GM18517 (cell line): ENCODE results near the gene DTNB.
A peak's percentile ranks its signal among the peaks of the same experiment; 100 is the strongest.
"Not testable (repeated sequence)": the region's sequence is repeated elsewhere in the genome, so short reads cannot be mapped to it uniquely, and the experiment has no call there.

Experiments used
- ATAC-seq: cut with Tn5 transposase; IDR thresholded peaks from one replicate; pipeline ENCODE4 v1.9.1; 2021; ENCODE audit warnings: mild to moderate bottlenecking, moderate library complexity; ENCODE audit not compliant: unreplicated experiment

Gene DTNB

DNA sequence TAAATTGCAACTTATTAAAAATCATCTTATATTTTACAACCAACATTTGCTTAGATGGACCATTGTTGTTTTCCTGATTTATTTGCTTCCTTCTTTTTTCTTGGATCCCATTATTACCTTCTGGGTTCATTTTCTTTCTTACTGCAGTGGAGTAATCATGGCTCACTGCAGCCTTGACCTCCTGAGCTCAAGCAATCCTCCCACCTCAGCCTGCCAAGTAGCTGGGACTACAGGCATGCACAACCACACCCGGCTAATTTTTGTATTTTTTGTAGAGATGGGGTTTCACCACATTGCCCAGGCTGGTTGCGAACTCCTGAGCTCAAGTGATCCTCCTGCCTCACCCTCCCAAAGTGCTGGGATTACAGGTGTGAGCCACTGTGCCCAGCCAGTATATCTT lies 123.8 kb downstream of the DTNB start:
- ATAC-seq, result not testable (repeated sequence)

DNA sequence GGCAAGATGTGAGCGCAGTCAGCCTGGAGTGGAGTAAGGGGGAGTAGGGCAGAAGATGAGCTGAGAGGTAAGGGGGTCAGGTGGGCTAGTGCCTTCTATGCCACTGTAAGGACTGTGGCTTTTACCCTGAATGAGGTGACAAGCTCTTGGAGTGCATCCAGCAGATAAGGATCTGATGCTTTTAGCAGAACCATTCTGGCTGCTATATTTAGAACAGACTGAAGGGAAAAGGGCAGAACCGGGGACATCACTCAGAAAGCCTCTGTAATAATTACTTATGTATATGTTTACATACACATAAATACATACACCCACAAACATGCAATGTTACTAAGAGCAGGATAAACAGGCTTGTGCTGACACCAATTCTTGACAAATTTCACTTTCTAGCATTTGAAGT lies 124.8 kb downstream of the DTNB start:
- ATAC-seq, result no peak

DNA sequence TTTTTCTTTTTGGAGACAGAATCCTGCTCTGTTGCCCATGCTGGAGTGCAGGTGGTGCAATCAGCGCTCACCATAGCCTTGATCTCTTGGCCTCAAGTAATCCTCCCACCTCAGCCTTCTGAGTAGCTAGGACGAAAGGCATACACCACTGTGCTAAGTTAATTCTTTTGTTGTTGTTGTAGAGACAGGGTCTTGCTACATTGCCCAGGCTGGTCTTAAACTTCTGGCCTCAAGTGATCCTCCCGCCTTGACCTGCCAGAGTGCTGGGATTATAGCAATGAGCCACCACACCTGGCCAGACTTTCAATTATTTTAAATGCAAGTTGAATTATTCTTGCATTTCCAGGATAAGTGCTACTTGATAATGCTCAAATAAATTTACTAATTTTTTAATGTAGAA lies 126.5 kb downstream of the DTNB start:
- no peak for ATAC-seq

DNA sequence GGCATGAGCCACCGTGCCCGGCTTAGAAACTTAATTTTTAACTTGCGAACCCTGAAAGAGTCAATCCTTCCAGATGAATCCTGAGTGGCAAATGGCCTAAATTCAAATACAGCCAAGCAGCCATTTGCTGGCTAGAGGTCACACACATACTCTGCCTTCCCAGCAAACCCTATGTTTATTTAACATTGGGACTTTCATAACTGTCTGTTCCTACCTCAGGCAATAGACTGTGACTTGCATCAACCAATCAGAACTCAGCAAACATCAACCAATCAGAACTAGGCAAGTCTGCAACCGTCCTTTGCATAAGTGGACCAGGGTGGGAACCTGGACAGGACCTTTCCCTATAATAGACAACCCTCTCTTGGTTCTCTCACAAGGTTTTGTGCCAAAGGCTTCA lies 127.5 kb downstream of the DTNB start:
- ATAC-seq, result no peak

DNA sequence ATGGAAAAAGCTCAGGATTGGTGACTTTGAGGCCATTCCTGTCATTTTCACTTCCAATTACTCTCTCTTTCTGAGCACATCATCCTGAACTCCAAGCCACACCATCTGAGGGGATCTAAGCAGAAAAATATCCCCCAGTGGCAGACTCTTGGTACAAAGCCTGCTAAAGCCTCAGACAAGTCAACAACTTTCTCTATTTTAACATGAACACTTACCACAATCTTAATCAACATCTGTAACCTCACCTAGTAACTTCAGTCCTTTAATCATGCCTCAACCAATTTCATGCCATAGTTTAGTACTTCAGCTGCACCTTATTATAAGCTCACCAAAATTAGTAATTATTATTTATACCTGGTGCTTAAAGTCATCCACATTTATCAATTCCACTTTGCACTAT lies 128.9 kb downstream of the DTNB start:
- no peak for ATAC-seq

DNA sequence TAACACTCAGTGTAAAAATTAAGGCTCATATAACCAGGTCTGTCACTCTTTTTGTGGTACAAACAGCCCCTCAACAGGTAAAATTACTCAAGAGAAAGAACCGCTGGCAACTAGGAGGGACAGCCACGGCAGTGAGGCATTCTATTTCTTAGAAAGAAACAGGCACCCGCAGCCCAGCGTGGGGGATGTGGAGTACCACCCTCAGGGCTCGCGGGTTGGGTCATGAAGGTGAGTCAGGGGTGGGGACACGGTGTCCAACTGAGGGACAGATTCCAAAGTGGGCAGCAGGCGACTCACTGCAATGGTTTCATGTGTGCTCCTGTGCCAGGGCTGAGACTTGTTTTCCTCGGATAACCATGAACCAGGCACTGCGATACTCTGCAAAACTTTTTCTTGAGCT lies 129.4 kb downstream of the DTNB start:
- no peak for ATAC-seq

DNA sequence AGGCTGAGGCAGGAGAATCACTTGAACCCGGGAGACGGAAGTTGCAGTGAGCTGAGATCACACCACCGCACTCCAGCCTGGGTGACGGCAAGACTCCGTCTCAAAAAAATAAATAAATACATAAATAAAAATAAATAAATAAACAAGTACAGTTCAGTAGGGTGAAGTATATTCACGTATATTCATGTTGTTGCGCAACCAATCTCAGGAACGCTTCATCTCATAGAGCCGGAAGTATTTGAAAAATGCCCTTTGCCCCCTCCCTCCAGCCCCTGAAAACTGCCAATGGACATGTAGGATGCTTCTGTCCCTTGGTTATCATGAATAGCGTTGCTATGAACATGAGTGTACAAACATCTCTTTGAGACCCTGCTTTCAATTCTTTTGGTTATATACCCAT lies 132.0 kb downstream of the DTNB start:
- ATAC-seq, result no peak

DNA sequence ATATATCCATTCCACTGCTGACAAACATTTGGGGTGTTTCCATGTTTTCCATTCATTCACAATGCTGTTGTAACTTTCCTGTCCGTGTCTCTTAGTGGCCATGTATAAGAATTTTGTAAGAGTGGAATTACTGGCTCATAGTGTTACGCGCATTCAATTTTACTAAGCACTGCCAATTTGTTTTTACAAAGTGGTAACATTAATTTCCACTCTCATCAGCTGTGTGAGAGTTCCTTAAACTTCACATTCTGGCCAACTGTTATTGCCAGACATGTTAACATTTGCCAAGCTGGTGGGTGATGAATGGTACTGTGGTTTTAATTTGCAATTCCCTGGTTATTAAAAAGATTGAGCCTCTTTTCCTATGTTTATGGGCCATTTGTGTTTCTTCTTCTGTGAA lies 134.2 kb downstream of the DTNB start:
- ATAC-seq, result no peak

DNA sequence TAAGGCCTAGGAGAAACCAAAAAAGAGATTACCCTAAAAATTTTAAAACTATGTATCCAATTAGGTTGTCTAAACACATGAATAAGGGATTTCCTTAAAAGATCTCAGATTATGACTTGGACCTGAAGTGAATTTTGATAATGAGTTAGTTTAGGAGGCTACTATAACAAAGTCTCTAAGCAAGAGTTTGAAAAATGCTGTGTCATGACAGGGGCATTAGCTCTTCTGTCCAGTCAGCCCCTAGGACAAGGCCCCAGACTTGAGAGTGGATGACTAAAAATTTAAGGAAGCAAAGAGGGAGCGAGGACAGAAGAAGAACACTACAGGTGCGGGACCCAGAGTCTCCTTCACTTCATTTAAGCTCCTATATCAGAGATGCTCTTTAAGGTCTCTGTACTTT lies 135.9 kb downstream of the DTNB start:
- ATAC-seq, result no peak

DNA sequence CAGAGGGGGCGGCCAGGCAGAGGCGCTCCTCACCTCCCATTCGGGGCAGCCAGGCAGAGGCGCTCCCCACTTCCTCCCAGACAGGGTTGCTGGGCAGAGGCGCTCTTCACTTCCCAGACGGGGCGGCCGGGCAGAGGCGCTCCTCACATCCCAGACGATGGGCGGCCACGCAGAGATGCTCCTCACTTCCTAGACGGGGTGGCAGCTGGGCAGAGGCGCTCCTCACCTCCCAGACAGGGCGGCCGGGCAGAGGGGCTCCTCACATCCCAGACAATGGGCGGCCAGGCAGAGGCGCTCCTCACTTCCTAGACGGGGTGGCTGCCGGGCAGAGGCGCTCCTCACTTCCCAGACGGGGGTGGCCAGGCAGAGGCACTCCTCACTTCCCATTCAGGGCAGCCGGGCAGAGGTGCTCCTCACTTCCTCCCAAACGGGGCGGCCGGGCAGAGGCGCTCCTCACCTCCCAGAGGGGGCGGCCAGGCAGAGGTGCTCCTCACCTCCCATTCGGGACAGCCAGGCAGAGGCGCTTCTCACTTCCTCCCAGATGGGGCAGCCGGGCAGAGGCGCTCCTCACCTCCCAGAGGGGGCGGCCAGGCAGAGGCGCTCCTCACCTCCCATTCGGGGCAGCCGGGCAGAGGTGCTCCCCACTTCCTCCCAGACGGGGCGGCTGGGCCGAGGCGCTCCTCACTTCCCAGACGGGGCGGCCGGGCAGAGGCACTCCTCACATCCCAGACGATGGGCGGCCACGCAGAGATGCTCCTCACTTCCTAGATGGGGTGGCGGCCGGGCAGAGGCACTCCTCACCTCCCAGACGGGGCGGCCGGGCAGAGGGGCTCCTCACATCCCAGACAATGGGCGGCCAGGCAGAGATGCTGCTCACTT lies 137.7 kb downstream of the DTNB start:
- ATAC-seq, result not testable (repeated sequence)

DNA sequence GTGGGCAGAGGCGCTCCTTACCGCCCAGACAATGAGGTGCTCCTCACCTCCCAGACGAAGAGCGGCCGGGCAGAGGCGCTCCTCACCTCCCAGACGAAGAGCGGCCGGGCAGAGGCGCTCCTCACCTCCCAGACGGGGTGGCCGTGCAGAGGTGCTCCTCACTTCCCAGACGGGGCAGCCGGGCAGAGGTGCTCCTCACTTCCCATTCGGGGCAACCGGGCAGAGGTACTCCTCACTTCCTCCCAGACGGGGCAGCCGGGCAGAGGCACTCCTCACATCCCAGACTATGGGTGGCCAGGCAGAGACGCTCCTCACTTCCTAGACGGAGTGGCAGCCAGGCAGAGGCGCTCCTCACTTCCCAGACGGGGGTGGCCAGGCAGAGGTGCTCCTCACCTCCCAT lies 138.4 kb downstream of the DTNB start:
- ATAC-seq, result not testable (repeated sequence)

DNA sequence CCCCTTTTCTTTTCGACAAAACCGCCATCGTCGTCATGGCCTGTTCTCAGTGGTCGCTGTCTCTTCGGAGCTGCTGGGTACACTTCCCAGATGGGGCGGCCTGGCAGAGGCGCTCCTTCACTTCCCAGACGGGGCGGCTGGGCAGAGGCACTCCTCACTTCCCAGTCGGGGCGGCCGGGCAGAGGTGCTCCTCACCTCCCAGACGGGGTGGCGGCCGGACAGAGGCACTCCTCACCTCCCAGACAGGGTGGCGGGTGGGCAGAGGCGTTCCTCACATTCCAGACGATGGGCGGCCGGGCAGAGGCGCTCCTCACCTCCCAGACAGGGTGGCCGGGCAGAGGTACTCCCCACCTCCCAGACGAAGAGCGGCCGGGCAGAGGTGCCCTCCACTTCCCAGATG lies 138.9 kb downstream of the DTNB start:
- no peak for ATAC-seq

DNA sequence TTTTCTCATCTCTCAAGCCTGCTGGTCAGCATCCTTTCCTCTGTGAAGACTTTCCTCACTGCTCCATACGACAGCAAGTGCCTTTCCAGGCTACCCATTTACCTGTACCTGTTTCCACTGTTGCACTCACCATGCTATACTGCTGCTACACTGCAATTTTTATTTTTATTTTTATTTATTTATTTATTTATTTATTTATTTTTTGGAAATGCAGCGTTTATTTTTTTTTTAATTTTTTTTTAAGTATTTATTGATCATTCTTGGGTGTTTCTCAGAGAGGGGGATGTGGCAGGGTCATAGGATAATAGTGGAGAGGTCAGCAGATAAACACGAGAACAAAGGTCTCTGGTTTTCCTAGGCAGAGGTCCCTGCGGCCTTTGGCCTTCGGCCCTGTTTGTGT lies 139.6 kb downstream of the DTNB start:
- ATAC-seq, result not testable (repeated sequence)

DNA sequence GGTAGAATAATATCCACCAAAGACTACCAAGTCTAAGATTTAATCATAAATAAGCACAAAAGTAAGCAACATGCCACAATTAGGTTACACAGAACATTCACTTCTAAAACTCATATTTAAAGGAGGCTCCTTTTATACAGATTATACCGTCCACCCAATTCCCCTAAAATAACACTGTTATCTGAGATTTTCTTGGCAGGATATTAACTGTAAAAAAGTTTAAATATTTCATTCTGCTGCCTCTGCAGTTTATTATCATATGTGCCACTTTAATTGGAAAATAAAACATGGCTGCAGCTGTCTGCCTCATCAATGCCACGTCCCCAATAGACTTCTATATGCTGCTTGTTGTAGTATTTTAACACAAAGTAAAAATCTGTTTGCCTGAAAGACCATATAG lies 140.9 kb downstream of the DTNB start:
- ATAC-seq, result no peak

DNA sequence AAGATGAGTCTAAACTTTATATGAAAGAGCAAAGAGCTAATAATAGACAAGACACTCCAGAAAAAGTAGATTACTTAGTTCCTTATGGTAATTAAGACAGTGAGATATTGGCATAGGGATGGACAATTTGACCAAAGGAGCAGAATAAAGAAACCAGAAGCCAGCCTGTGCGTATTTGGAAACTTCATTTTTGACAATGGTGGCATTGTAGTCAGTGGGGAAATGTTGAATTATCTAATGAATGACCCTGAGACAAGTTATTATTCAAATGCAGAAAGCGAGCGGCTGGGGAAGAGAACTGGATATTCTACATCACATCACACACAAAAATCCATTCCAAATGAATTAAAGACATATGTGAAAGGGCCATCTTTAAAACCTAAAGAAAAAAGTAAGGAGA lies 144.3 kb downstream of the DTNB start:
- no peak for ATAC-seq

DNA sequence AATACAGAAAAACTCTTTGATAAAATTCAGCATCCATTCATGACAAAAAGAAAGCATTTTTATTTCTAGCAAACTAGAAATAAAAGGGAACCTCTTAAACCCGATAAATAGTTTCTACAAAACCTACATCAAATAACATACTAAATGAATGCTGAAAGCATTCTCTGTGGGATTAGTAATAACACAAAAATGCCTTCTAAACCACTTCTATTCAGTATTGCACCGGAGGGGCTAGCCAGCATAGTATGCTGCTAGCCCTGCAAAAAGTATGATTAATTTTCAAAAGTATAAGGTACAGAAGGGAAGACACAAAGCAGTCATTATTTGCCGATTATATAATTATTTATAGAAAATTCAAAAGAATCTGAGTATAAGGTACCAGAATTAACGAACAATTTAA lies 145.2 kb downstream of the DTNB start:
- ATAC-seq, result no peak

DNA sequence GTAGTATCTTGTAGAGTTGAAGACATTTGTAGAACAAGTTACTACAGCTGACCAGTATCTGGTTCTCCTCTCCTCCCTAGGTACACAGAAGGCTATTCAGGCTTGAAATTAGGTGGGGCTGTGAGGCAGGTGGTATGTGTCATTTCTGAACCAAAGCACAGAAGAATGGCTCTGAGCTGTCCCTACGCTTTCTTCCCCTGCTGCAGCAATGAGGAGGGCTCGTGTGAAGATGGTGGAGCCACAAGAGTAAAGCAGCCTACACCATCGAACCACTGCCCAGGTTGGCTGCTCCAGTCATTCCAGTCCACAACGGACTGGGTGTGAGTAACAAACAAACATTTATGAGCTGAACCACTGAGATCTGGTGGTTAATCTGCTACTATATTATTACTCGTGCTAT lies 148.9 kb downstream of the DTNB start:
- no peak for ATAC-seq

DNA sequence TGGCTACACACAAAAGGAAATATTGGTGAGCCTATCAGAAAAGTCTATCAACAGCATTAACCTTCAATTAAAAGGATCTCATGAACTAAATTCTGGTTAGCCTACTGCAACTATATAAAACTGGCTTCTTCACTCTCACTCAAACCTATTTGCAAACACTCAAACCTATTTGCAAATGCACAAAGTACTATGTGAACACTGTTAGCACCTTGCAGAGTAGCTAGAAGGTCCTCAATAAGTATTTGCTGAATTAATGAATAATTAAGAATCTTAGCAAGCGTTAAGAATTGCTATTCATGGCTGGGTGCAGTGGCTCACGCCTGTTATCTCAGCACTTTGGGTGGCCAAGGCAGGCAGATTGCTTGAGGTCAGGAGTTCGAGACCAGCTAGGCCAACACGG lies 150.3 kb downstream of the DTNB start:
- no peak for ATAC-seq

DNA sequence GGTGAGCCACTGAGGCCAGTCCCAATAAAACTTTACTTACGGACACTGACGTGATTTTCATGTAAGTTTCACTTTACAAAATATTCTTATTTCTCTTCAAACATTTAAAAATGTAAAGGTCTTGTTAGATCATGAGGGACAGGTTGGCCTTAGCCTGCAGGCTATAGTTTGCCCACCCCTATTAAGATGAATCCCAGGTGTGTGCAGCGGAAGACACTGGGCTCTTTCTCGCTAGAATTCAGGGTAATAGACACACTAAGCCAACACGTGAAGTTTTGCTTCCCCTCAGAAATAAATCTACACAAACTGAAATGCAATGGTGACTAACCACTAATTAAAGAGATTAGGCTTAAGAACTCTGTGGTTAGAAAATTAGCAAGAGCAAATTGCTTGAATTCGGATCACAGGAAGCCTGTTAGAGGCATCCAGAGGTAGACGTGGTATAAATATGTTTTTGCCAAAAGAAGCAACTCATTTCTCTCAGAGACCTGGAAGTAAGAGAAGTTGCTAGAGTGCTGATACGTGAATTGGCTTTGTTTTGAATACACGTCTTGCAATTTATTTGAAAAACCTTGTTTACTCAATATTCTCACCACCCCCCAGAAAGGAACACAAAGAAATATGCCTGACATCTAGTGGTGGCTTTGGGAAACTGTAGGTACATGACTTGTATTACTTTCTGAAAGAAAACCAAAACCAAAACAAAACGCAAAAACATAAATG lies 151.6 kb downstream of the DTNB start:
- peak; percentile 77 for ATAC-seq

DNA sequence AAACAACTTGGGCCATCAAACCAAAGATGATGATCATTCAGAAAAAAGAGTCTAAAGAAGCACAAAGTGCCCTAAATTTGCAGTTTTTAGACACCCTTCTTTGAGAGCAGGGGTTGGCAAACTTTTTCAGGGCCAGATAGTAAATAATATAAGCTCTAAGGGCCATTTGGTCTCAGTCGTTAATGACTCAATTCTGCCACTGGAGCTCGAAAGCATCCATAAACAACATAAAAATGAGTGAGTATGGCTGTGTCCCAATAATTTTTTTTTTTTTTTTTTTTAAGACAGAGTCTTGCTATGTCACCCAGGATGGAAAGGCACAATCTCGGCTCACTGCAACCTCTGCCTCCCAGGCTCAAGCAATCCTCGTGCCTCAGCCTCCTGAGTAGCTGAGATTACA lies 152.3 kb downstream of the DTNB start:
- ATAC-seq, result no peak

DNA sequence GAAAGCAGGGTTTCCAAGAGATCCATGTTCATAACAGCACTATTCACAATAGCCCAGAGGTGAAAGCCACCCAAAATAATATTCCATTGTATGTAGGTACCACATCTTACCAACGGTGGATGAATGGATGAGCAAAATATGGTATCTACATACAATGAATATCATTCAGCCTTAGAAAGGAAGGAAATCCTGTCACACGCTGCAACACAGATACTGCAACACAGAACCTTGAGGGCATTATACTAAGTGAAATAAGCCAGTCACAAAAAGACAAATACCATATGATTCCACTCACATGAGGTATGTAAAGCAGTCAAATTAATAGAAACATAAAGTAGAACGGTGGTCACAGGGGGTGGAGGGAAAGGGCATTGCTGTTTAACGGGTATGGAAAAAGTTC lies 155.7 kb downstream of the DTNB start:
- no peak for ATAC-seq

DNA sequence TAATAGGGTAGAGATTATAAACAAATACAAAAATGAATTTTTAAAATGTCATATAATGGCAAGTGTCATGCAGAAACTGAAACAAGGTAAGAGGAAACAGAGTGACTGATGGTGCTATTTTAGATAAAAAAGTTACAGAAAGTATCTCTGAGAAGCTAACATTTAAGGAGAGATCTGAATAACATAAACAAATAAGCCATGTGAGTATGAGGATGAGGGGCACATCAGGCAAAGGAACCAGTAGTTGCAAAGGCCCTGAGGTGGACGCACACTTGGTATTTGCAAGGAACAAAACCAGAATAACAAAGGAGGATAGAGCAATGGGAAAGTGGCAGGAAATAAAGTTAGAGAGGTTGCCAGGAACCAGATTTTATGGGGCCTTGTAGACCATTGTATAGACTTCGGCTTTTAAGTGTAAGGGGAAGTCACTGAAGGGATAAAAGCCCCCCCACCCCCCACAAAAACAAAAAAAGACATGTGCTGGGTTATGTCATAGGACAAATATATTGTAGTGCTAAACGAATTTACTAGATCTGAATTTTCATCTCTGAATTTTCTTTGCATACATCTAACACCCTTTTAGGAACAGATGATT lies 159.2 kb downstream of the DTNB start:
- peak; percentile 84 for ATAC-seq
